ENCODE data around the gene RERE. TPM values are rescaled to one million over a fixed set of nuclear protein-coding genes. Genes with fewer than 3 reads are reported as not detected.

The RERE gene
- total RNA-seq, 1 experiment from 2014 or later = 40.6 TPM

DNA sequence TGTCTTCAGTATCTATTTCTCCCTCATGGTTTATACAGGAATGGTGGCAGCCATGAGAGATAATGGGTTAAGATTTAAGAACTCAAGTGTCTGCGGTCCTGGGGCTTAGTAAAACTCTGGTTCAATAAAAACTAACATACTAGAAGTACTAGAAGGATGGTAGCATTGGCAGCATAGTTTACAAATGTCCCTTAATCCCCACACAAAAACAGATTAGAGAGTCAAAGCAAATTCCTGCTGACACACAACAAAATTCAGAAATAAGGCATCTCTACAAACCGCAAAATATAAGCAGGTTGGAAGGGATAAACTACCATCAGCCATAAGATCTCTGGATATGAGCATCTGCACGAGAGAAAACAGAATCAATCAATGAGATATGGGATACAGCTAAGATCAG, 234.4 kb downstream of the RERE start:
- Histone ChIP-seq H3K79me2 (ENCODE audit: insufficient read depth, low read length) (no peaks in the 10 kb centered on the region; the same call in none of the 2 replicates), H3K36me3 (ENCODE audit: control insufficient read depth in 1 of 2, insufficient read depth in 2 of 2, low read length in 2 of 2) (no peaks in the 10 kb centered on the region), H3K4me3 (replicated peaks in 1 of 2; ENCODE audit: low read depth in 1 of 2, low read length in 2 of 2) (no peak overlapping the region), H3K4me1 (ENCODE audit: control insufficient read depth in 1 of 2, insufficient read depth in 2 of 2, low read length in 2 of 2) (no peaks in the 10 kb centered on the region), H3K9me3 (ENCODE audit: control insufficient read depth in 1 of 2, insufficient read depth in 1 of 2, low read depth in 1 of 2, low read length in 2 of 2) (no peaks in the 10 kb centered on the region), H3K27me3 (ENCODE audit: insufficient read depth, low read length) (no peaks in the 10 kb centered on the region), H2AFZ (ENCODE audit: low read depth, low read length, poor library complexity, severe bottlenecking) (no peak overlapping the region), H3K4me2 (ENCODE audit: low read length) (no peak overlapping the region), H3K27ac (ENCODE audit: low read depth, low read length) (no peak overlapping the region), H3K9ac (ENCODE audit: low read length) (no peak overlapping the region), H3K9me2 (ENCODE audit: insufficient read depth) (no peaks in the 10 kb centered on the region), H4K20me1 (ENCODE audit: insufficient read depth) (no peaks in the 10 kb centered on the region)
- DNase-seq (ENCODE audit: low read depth, low spot score) (no peak), ATAC-seq (no peak)
- ChIA-PET RAD21 (ENCODE audit: low non-redundant PET in 1 of 2, low total read pairs in 2 of 2, uncharacterized antibody in 2 of 2, unreplicated experiment in 2 of 2) (no interaction called here), POLR2A (no interaction called here), CTCF (interaction anchor here (1.0 to 1.1 kb wide), 3 partner anchors 88 to 266 kb away, joined by 4 to 5 read pairs (median 4); no protein-coding TSS in a partner anchor)
- intact Hi-C loops (cut with micrococcal nuclease) = no loop called here
- TF ChIP-seq SRF (IDR thresholded peaks at IDR 0.05; ENCODE audit: low read depth) = no peak
- no peak for TF ChIP-seq MAX (IDR thresholded peaks at IDR 0.05)
- TF ChIP-seq SP1 (IDR thresholded peaks at IDR 0.05; ENCODE audit: low read depth) = no peak
- TF ChIP-seq TCF7L2 (IDR thresholded peaks at IDR 0.05; ENCODE audit: borderline replicate concordance, extremely low read depth, insufficient read depth, insufficient read length) = no peak
- TF ChIP-seq JUND (IDR thresholded peaks at IDR 0.05) = no peak
- no peak for TF ChIP-seq FOSL1 (IDR thresholded peaks at IDR 0.05; ENCODE audit: low read depth)
- no TSS peak for BruUV-seq (replicated peaks)

GRCh38 chr1:8580566-8580965, 236.9 kb downstream of the RERE start:
- no peak overlapping the region for H3K9ac ChIP-seq (ENCODE audit: low read length)
- no TSS peak for BruUV-seq (replicated peaks)
- H3K27ac ChIP-seq (ENCODE audit: low read depth, low read length) = no peak overlapping the region
- H3K4me1 ChIP-seq (ENCODE audit: control insufficient read depth in 1 of 2, insufficient read depth in 2 of 2, low read length in 2 of 2) = no peaks in the 10 kb centered on the region
- H3K9me3 ChIP-seq (ENCODE audit: control insufficient read depth in 1 of 2, insufficient read depth in 1 of 2, low read depth in 1 of 2, low read length in 2 of 2) = no peaks in the 10 kb centered on the region
- DNase-seq (ENCODE audit: low read depth, low spot score) (no peak), ATAC-seq (no peak)
- ChIA-PET CTCF (no interaction called here), POLR2A (no interaction called here), RAD21 (ENCODE audit: low non-redundant PET in 1 of 2, low total read pairs in 2 of 2, uncharacterized antibody in 2 of 2, unreplicated experiment in 2 of 2) (no interaction called here)
- no peaks in the 10 kb centered on the region for H3K9me2 ChIP-seq (ENCODE audit: insufficient read depth)
- intact Hi-C loops (cut with micrococcal nuclease) = no loop called here
- no peak overlapping the region for H2AFZ ChIP-seq (ENCODE audit: low read depth, low read length, poor library complexity, severe bottlenecking)
- no peaks in the 10 kb centered on the region; the same call in none of the 2 replicates for H3K79me2 ChIP-seq (ENCODE audit: insufficient read depth, low read length)
- TF ChIP-seq POLR2AphosphoS5 (IDR thresholded peaks at IDR 0.05; ENCODE audit: low read depth, low read length) (no peak), ZFX (IDR thresholded peaks at IDR 0.05) (no peak), CBX3 (IDR thresholded peaks at IDR 0.05; ENCODE audit: low read depth) (no peak), TCF7L2 (IDR thresholded peaks at IDR 0.05; ENCODE audit: borderline replicate concordance, extremely low read depth, insufficient read depth, insufficient read length) (no peak), SP1 (IDR thresholded peaks at IDR 0.05; ENCODE audit: low read depth) (no peak), ELF1 (IDR thresholded peaks at IDR 0.05; ENCODE audit: borderline replicate concordance, low read depth) (no peak), ZNF274 (IDR thresholded peaks at IDR 0.05; ENCODE audit: low read depth, low read length) (no peak)
- H4K20me1 ChIP-seq (ENCODE audit: insufficient read depth) = no peaks in the 10 kb centered on the region
- H3K27me3 ChIP-seq (ENCODE audit: insufficient read depth, low read length) = no peaks in the 10 kb centered on the region
- no peak overlapping the region for H3K4me3 ChIP-seq (replicated peaks in 1 of 2; ENCODE audit: low read depth in 1 of 2, low read length in 2 of 2)
- H3K4me2 ChIP-seq (ENCODE audit: low read length) = no peak overlapping the region
- no peaks in the 10 kb centered on the region for H3K36me3 ChIP-seq (ENCODE audit: control insufficient read depth in 1 of 2, insufficient read depth in 2 of 2, low read length in 2 of 2)
